Measurements from ENCODE around the gene HMOX1. TPM values are rescaled to one million over a fixed set of nuclear protein-coding genes. Genes with fewer than 3 reads are reported as not detected.
A peak's percentile ranks its signal among the peaks of the same experiment; 100 is the strongest.

Gene HMOX1
- total and polyA plus RNA-seq, 2 of the 13 experiments (the other 11 are each of a cell fraction or from before 2014, with no cell fraction given), result 53.6 to 67.4 TPM

DNA sequence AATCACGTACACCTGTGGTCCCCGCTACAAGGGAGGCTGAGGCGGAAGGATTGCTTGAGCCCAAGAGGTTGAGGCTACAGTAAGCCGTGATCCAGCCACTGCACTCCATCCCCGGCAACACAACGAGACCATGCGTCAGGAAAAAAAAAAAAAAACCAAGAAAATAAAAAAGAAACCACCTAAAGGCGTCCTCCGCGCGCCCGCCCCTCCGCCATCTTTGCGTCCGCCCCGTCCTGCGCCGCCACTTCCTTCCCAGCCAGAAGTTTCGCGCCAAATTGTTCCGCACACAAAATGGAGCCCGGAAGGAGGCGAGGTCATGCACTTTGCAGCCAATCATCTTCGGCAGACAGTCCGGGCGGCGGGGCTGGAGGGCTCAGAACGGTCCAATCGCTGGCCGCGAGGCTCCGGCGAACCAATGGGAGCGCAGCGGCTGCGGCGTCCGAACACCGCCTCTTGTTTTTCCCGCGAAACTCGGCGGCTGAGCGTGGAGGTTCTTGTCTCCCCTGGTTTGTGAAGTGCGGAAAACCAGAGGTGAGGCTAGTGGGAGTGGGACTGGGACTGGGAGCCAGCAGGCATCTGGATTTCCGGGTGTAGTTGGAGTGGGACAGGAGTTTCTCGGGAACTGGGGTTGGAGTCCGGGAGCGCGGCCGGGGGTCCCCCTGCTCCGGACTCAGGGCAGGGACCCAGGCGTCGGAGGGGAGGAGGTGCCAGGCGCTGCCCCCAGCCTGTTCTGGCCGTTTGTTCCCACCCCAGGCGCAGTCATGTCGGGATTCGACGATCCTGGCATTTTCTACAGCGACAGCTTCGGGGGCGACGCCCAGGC is 19.0 kb downstream of the HMOX1 start, which contains the start of gene MCM5 (continued):
- TF ChIP-seq ZNF577 (CRISPR knock-in tag; IDR thresholded peaks at IDR 0.05; ENCODE audit: borderline replicate concordance, low read depth), result no peak
- peak; percentile 74; the same call in 1 of the 2 replicates for TF ChIP-seq ZC3H13 (CRISPR knock-in tag; IDR thresholded peaks at IDR 0.05)
- TF ChIP-seq, protein P1, sequence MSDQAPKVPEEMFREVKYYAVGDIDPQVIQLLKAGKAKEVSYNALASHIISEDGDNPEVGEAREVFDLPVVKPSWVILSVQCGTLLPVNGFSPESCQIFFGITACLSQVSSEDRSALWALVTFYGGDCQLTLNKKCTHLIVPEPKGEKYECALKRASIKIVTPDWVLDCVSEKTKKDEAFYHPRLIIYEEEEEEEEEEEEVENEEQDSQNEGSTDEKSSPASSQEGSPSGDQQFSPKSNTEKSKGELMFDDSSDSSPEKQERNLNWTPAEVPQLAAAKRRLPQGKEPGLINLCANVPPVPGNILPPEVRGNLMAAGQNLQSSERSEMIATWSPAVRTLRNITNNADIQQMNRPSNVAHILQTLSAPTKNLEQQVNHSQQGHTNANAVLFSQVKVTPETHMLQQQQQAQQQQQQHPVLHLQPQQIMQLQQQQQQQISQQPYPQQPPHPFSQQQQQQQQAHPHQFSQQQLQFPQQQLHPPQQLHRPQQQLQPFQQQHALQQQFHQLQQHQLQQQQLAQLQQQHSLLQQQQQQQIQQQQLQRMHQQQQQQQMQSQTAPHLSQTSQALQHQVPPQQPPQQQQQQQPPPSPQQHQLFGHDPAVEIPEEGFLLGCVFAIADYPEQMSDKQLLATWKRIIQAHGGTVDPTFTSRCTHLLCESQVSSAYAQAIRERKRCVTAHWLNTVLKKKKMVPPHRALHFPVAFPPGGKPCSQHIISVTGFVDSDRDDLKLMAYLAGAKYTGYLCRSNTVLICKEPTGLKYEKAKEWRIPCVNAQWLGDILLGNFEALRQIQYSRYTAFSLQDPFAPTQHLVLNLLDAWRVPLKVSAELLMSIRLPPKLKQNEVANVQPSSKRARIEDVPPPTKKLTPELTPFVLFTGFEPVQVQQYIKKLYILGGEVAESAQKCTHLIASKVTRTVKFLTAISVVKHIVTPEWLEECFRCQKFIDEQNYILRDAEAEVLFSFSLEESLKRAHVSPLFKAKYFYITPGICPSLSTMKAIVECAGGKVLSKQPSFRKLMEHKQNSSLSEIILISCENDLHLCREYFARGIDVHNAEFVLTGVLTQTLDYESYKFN (CRISPR knock-in tag; conservative IDR thresholded peaks at IDR 0.05), result no peak
- no peak for TF ChIP-seq SRSF4 (IDR thresholded peaks at IDR 0.05; ENCODE audit: low read depth, low read length, poor library complexity, severe bottlenecking)
- TF ChIP-seq PRPF4 (IDR thresholded peaks at IDR 0.05; ENCODE audit: low read depth, low read length, poor library complexity, severe bottlenecking), result peak; percentile 88
- no peak for TF ChIP-seq NFE2L1 (CRISPR knock-in tag; IDR thresholded peaks at IDR 0.05; ENCODE audit: borderline replicate concordance)
- TF ChIP-seq ZNF496 (CRISPR knock-in tag; IDR thresholded peaks at IDR 0.05; ENCODE audit: insufficient replicate concordance), result no peak
- TF ChIP-seq AGO1 (IDR thresholded peaks at IDR 0.05; ENCODE audit: low read depth, low read length, poor library complexity, severe bottlenecking), result no peak
- TF ChIP-seq, protein P2, sequence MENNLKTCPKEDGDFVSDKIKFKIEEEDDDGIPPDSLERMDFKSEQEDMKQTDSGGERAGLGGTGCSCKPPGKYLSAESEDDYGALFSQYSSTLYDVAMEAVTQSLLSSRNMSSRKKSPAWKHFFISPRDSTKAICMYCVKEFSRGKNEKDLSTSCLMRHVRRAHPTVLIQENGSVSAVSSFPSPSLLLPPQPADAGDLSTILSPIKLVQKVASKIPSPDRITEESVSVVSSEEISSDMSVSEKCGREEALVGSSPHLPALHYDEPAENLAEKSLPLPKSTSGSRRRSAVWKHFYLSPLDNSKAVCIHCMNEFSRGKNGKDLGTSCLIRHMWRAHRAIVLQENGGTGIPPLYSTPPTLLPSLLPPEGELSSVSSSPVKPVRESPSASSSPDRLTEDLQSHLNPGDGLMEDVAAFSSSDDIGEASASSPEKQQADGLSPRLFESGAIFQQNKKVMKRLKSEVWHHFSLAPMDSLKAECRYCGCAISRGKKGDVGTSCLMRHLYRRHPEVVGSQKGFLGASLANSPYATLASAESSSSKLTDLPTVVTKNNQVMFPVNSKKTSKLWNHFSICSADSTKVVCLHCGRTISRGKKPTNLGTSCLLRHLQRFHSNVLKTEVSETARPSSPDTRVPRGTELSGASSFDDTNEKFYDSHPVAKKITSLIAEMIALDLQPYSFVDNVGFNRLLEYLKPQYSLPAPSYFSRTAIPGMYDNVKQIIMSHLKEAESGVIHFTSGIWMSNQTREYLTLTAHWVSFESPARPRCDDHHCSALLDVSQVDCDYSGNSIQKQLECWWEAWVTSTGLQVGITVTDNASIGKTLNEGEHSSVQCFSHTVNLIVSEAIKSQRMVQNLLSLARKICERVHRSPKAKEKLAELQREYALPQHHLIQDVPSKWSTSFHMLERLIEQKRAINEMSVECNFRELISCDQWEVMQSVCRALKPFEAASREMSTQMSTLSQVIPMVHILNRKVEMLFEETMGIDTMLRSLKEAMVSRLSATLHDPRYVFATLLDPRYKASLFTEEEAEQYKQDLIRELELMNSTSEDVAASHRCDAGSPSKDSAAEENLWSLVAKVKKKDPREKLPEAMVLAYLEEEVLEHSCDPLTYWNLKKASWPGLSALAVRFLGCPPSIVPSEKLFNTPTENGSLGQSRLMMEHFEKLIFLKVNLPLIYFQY (CRISPR knock-in tag; IDR thresholded peaks at IDR 0.05; ENCODE audit: borderline replicate concordance), result no peak
- no peak; the same call in 1 of the 2 replicates for TF ChIP-seq ZNF678 (CRISPR knock-in tag; IDR thresholded peaks at IDR 0.05)
- TF ChIP-seq, protein P3, sequence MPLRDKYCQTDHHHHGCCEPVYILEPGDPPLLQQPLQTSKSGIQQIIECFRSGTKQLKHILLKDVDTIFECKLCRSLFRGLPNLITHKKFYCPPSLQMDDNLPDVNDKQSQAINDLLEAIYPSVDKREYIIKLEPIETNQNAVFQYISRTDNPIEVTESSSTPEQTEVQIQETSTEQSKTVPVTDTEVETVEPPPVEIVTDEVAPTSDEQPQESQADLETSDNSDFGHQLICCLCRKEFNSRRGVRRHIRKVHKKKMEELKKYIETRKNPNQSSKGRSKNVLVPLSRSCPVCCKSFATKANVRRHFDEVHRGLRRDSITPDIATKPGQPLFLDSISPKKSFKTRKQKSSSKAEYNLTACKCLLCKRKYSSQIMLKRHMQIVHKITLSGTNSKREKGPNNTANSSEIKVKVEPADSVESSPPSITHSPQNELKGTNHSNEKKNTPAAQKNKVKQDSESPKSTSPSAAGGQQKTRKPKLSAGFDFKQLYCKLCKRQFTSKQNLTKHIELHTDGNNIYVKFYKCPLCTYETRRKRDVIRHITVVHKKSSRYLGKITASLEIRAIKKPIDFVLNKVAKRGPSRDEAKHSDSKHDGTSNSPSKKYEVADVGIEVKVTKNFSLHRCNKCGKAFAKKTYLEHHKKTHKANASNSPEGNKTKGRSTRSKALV (CRISPR knock-in tag; IDR thresholded peaks at IDR 0.05), result no peak; the same call in 1 of the 2 replicates
- TF ChIP-seq KAT7 (CRISPR knock-in tag; IDR thresholded peaks at IDR 0.05; ENCODE audit: borderline replicate concordance), result no peak
- TF ChIP-seq MLLT10 (CRISPR knock-in tag; IDR thresholded peaks at IDR 0.05), result no peak
- TF ChIP-seq, protein P4, sequence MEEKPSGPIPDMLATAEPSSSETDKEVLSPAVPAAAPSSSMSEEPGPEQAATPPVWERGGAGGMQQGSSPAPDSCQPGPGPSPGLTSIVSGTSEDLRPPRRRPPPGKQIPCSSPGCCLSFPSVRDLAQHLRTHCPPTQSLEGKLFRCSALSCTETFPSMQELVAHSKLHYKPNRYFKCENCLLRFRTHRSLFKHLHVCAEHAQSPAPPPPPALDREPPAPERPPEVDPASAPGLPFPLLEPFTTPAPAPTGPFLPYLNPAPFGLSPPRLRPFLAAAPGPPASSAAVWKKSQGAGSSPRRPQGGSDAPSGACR (CRISPR knock-in tag; IDR thresholded peaks at IDR 0.05), result no peak
- TF ChIP-seq, protein P5, sequence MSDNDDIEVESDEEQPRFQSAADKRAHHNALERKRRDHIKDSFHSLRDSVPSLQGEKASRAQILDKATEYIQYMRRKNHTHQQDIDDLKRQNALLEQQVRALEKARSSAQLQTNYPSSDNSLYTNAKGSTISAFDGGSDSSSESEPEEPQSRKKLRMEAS (IDR thresholded peaks at IDR 0.05), result peak; percentile 69
- no peak for TF ChIP-seq HHEX (CRISPR knock-in tag; IDR thresholded peaks at IDR 0.05)
- TF ChIP-seq GTF2F1 (IDR thresholded peaks at IDR 0.05; ENCODE audit: low read length), result no peak
- 0 out of 2 replicates have a peak, but pooled peaks have one; percentile 14 for TF ChIP-seq FOSL2 (CRISPR knock-in tag; IDR thresholded peaks at IDR 0.05)
